Breast epithelium (tissue), 4 donors: ENCODE data around the gene CHSY3. TPM values are rescaled to one million over a fixed set of nuclear protein-coding genes. Genes with fewer than 3 reads are reported as not detected.

ENCODE experiments used
- DNase-seq, 2 donors: peaks; one replicate each; pipeline ENCODE4 v3.0.0-alpha.2; 2019; ENCODE audit warnings: low spot score in 2 of 2
- H3K27ac ChIP-seq, 2 donors: fragments of 200-600 bp; sonication (generic) in 1 of 2; one replicate each; pipeline ENCODE4 v1.5.1; 2016 to 2019; ENCODE audit warnings: mild to moderate bottlenecking in 1 of 2
- H3K27me3 ChIP-seq, 2 donors: fragments of 200-600 bp; sonication (generic) in 1 of 2; one replicate each; pipeline versions ENCODE4 v1.5.1 to v1.6.0; 2017 to 2019; ENCODE audit warnings: control low read depth in 1 of 2, mild to moderate bottlenecking in 1 of 2
- H3K36me3 ChIP-seq: fragments of 200-600 bp; one replicate; pipeline ENCODE4 v1.5.1; 2019
- H3K4me1 ChIP-seq, 2 donors: fragments of 200-600 bp; sonication (generic); one replicate each; pipeline ENCODE4 v1.5.1; 2016 to 2019; ENCODE audit warnings: control low read depth in 1 of 2
- H3K4me3 ChIP-seq, 3 donors: fragments of 200-600 bp; sonication (generic); 1 replicate in 2 of 3; 2 replicates in 1 of 3; pipeline ENCODE4 v1.5.1; 2016 to 2019; ENCODE audit warnings: mild to moderate bottlenecking in 3 of 3, moderate library complexity in 2 of 3
- H3K9me3 ChIP-seq, 2 donors: fragments of 200-600 bp; sonication (generic) in 1 of 2; one replicate each; pipeline ENCODE4 v1.5.1; 2016 to 2019; ENCODE audit warnings: control low read depth in 1 of 2
- POLR2A ChIP-seq: fragments of 450-650 bp; IDR thresholded peaks from one replicate; pipeline ENCODE4 v1.6.1; 2016; ENCODE audit warnings: antibody characterized with exemption, mild to moderate bottlenecking, moderate library complexity
- POLR2AphosphoS5 ChIP-seq, 3 donors: sonication (generic); formaldehyde crosslinking; IDR thresholded peaks; one replicate each; pipeline ENCODE4 v1.6.1; 2017; ENCODE audit warnings: antibody characterized with exemption in 3 of 3
- intact Hi-C: fragments of 100-400 bp; cut with DNase I; formaldehyde crosslinking; loops from one replicate; pipeline ENCODE4 v1.15.1; 2023; ENCODE audit warnings: low total_unique reads
- total RNA-seq, 3 donors: library from RNA; depleted of rRNA; stranded (reverse); fragments of >200 nt; gene quantifications; one replicate each; pipeline ENCODE4 v1.1.0, GENCODE V29; 2016
- TF ChIP-seq, protein P1 (sequence below), 3 donors: fragments of 450-650 bp; IDR thresholded peaks; one replicate each; pipeline ENCODE4 v1.5.1; 2016 to 2017; ENCODE audit warnings: antibody characterized with exemption in 3 of 3, mild to moderate bottlenecking in 3 of 3, moderate library complexity in 3 of 3

Gene CHSY3
- total RNA-seq, 3 donors from 2014 or later: 2.5 to 4.9 (median 3.7) TPM

DNA sequence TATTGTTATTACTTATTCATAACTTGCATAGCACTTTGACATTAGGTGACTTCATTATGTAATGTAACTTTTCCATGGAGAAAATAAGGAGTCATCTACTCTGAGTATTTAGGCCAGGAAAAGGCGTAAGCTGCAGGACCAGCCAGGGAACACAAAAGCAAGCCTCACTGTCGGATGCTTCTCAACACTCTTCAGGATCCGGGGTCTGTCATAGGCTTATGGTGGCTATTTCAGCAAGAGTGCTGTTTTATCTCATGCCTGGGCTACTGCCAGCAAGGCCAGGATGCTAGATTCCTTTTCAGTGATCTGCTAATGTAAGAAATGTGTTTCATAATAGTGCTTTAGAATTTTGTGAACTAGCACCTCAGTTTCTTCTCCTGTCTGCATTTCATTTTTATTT, 162.4 kb downstream of the CHSY3 start:
- intact Hi-C loops: no loop called here
- DNase-seq: no peak
- Histone ChIP-seq H3K36me3 (no peaks in the 10 kb centered on the region), H3K4me3 (no peak overlapping the region), H3K27me3 (no peaks in the 10 kb centered on the region), H3K9me3 (no peaks in the 10 kb centered on the region), H3K4me1 (no peaks in the 10 kb centered on the region), H3K27ac (no peak overlapping the region)
- TF ChIP-seq POLR2A (no peak), POLR2AphosphoS5 (IDR thresholded peaks at IDR 0.05) (no peak)
- TF ChIP-seq, protein P1, sequence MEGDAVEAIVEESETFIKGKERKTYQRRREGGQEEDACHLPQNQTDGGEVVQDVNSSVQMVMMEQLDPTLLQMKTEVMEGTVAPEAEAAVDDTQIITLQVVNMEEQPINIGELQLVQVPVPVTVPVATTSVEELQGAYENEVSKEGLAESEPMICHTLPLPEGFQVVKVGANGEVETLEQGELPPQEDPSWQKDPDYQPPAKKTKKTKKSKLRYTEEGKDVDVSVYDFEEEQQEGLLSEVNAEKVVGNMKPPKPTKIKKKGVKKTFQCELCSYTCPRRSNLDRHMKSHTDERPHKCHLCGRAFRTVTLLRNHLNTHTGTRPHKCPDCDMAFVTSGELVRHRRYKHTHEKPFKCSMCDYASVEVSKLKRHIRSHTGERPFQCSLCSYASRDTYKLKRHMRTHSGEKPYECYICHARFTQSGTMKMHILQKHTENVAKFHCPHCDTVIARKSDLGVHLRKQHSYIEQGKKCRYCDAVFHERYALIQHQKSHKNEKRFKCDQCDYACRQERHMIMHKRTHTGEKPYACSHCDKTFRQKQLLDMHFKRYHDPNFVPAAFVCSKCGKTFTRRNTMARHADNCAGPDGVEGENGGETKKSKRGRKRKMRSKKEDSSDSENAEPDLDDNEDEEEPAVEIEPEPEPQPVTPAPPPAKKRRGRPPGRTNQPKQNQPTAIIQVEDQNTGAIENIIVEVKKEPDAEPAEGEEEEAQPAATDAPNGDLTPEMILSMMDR (IDR thresholded peaks at IDR 0.05): no peak

DNA sequence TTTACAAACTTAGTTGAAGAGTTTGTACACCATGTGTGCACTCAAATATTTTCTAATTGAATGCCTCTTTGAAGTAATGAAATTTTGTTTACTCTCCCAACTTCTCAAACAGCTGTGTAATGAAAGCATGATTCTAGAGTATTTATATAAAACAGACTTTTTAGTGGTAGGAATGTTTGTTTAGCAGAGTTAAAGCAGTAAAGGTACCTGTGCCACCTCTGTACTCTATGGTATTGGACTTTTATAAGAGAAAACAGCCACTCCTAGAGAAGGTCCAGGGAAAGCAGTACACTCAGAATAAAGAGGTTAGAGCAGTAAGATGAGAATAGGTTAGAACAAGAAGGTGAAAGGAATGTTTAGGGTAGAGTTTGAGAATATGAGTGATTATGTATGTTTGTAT, 163.1 kb downstream of the CHSY3 start:
- Histone ChIP-seq H3K36me3 (no peaks in the 10 kb centered on the region), H3K4me3 (no peak overlapping the region), H3K4me1 (no peaks in the 10 kb centered on the region), H3K27me3 (no peaks in the 10 kb centered on the region), H3K27ac (no peak overlapping the region), H3K9me3 (no peaks in the 10 kb centered on the region)
- TF ChIP-seq, protein P1 (IDR thresholded peaks at IDR 0.05): no peak
- no peak for TF ChIP-seq POLR2A
- no peak for TF ChIP-seq POLR2AphosphoS5 (IDR thresholded peaks at IDR 0.05)
- DNase-seq: no peak
- intact Hi-C loops: no loop called here

DNA sequence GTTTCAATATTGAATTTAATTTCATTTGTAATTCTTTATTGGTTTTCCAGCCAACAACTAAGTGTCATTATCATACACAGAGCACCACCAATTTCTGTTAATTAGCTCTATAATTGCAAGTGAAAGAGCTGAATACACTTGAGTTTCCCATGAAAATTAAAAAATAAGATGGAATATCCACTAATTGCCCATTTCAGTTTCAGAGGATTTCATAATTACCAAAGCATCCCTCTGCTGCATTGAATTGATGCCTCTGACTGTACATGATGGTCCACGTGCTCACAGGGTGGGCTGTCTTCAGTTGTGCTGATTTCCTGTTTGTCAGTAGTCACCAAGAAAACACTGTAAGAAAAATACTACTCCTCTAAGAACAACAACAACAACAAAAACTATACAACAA, 163.8 kb downstream of the CHSY3 start:
- H3K27ac ChIP-seq: no peak overlapping the region
- intact Hi-C loops: loop anchor here (2.0 kb wide), 1 partner anchor 29 kb away; no protein-coding TSS in a partner anchor
- TF ChIP-seq POLR2AphosphoS5 (IDR thresholded peaks at IDR 0.05) (no peak), POLR2A (no peak)
- TF ChIP-seq, protein P1 (IDR thresholded peaks at IDR 0.05): no peak

DNA sequence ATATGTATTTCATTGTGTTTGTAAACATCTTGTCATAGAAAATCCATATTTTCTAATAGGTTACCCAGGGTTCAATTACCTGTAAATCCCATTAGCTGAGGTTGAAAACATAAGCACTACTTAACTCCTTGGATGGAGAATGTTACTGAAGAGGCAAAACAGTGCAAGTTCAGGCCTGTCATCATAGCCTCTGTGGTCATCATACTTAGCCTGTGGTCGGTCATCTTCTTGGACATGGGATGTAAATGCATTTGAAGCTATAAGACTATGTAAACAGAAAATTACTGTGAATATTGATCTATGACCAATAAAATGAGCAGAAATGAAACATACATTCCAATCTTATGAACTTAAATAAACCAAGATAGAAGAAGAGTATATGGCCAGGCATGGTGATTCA, 164.7 kb downstream of the CHSY3 start:
- Histone ChIP-seq H3K4me3 (no peak overlapping the region), H3K4me1 (no peaks in the 10 kb centered on the region), H3K36me3 (no peaks in the 10 kb centered on the region), H3K27me3 (no peaks in the 10 kb centered on the region), H3K27ac (no peak overlapping the region), H3K9me3 (no peaks in the 10 kb centered on the region)
- DNase-seq: no peak
- TF ChIP-seq, protein P1 (IDR thresholded peaks at IDR 0.05): no peak
- TF ChIP-seq POLR2AphosphoS5 (IDR thresholded peaks at IDR 0.05) (no peak), POLR2A (no peak)
- intact Hi-C loops: loop anchor here (2.0 kb wide), 1 partner anchor 30 kb away; no protein-coding TSS in a partner anchor

More for the DNA sequence above, 163.8 kb downstream of the CHSY3 start:
- no peak for DNase-seq
- Histone ChIP-seq H3K4me1 (no peaks in the 10 kb centered on the region), H3K36me3 (no peaks in the 10 kb centered on the region), H3K27me3 (no peaks in the 10 kb centered on the region), H3K4me3 (no peak overlapping the region), H3K9me3 (no peaks in the 10 kb centered on the region)

DNA sequence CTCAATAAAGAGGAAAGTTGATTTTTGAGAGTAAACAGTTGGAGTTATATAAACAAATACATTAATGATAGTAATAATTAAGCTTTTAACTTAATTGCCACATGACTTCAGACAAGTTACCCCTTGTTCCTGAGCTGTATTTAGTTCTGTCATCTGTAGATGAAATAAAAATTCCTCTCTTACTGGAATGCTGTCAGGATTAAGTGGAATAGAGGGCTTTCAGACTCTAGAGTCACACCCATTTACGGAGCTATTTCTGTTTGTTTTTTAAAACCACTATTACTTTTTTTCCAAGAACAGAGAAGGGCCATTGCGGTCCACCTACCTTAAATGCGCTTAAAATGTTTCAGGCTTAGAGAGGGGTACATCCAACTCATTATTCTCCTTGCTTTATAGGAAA, 170.6 kb downstream of the CHSY3 start:
- Histone ChIP-seq H3K27me3 (no peaks in the 10 kb centered on the region), H3K27ac (no peak overlapping the region), H3K9me3 (no peaks in the 10 kb centered on the region), H3K36me3 (no peaks in the 10 kb centered on the region), H3K4me3 (no peak overlapping the region), H3K4me1 (no peaks in the 10 kb centered on the region)
- no peak for DNase-seq
- intact Hi-C loops: no loop called here
- TF ChIP-seq, protein P1 (IDR thresholded peaks at IDR 0.05): no peak
- TF ChIP-seq POLR2A (no peak), POLR2AphosphoS5 (IDR thresholded peaks at IDR 0.05) (no peak)
